ENCODE measurements around the gene TAF4B.

GRCh38 chr18:26181343-26181826 lies 44.9 kb upstream of the TAF4B start:
- TF ChIP-seq CTCF (conservative IDR thresholded peaks at IDR 0.05 in 1 of 2, IDR thresholded peaks at IDR 0.05 in 1 of 2; ENCODE audit: low read depth in 1 of 2, low read length in 2 of 2) (no peak), EZH2 (IDR thresholded peaks at IDR 0.05; ENCODE audit: low read length, missing control alignments) (no peak)
